Heart left ventricle (tissue), 16 donors: Measurements from ENCODE around the gene CASP9. TPM values are rescaled to one million over a fixed set of nuclear protein-coding genes. Genes with fewer than 3 reads are reported as not detected.

Source experiments
- ATAC-seq, 4 donors: fragments of 200-7000 bp; cut with Tn5 transposase; one replicate each; pipeline ENCODE4 v1.9.1; 2020 to 2022; ENCODE audit warnings: moderate library complexity in 4 of 4, mild to moderate bottlenecking in 3 of 4, moderate number of reproducible peaks in 1 of 4
- DNase-seq, 5 donors: peaks; one replicate each; pipeline ENCODE4 v3.0.0-alpha.2; 2020
- H3K27ac ChIP-seq, 12 donors: fragments of 200-600 bp; sonication (generic) in 4 of 12; one replicate each; pipeline versions ENCODE4 v1.5.0 to v1.8.0; 2016 to 2022; ENCODE audit warnings: mild to moderate bottlenecking in 2 of 12
- H3K27me3 ChIP-seq, 9 donors: fragments of 200-600 bp; sonication (generic) in 2 of 9; one replicate each; pipeline versions ENCODE4 v1.5.1 to v1.8.0; 2016 to 2022; ENCODE audit warnings: mild to moderate bottlenecking in 3 of 9
- H3K36me3 ChIP-seq, 9 donors: fragments of 200-600 bp; sonication (generic) in 2 of 9; one replicate each; pipeline versions ENCODE4 v1.5.0 to v1.8.0; 2018 to 2022; ENCODE audit warnings: mild to moderate bottlenecking in 2 of 9
- H3K4me1 ChIP-seq, 12 donors: fragments of 200-600 bp; sonication (generic) in 4 of 12; one replicate each; pipeline versions ENCODE4 v1.5.0 to v1.8.0; 2016 to 2022; ENCODE audit warnings: mild to moderate bottlenecking in 3 of 12
- H3K4me3 ChIP-seq, 12 donors: fragments of 200-600 bp; sonication (generic) in 4 of 12; one replicate each; pipeline versions ENCODE4 v1.5.0 to v1.8.0; 2017 to 2022; ENCODE audit warnings: mild to moderate bottlenecking in 9 of 12, moderate library complexity in 4 of 12
- H3K9me3 ChIP-seq, 12 donors: fragments of 200-600 bp; sonication (generic) in 4 of 12; one replicate each; pipeline versions ENCODE4 v1.5.0 to v1.8.0; 2016 to 2022; ENCODE audit warnings: mild to moderate bottlenecking in 1 of 12
- CTCF ChIP-seq, 12 donors: fragments of 200-600 bp; sonication (generic) in 4 of 12; IDR thresholded peaks; one replicate each; pipeline versions ENCODE4 v1.5.0 to v1.8.0; 2018 to 2022; ENCODE audit warnings: antibody characterized with exemption in 12 of 12, mild to moderate bottlenecking in 5 of 12
- POLR2A ChIP-seq, 2 donors: fragments of 450-650 bp; IDR thresholded peaks; one replicate each; pipeline ENCODE4 v1.6.1; 2017; ENCODE audit warnings: antibody characterized with exemption in 2 of 2, mild to moderate bottlenecking in 2 of 2, moderate library complexity in 2 of 2
- WGBS, 4 donors: extraction: QIAGEN DNeasy Blood & Tissue Kit in 2 of 4; methylation state at CpG; one replicate each; pipeline versions ENCODE4 v1.1.5 to v1.1.7; 2013 to 2018; 5-methylcytosine and 5-hydroxymethylcytosine counted together
- intact Hi-C, 10 donors: fragments of 100-400 bp; cut with DNase I; formaldehyde crosslinking; loops; one replicate each; pipeline versions ENCODE4 v1.11.1 to v1.14.2; 2022
- polyA plus RNA-seq, 2 donors: library from polyadenylated mRNA; stranded (reverse); fragments of 200-250 nt; gene quantifications; one replicate each; pipeline ENCODE4 v1.2.3, GENCODE V29; 2013
- total RNA-seq, 9 donors: library from RNA; depleted of rRNA in 2 of 9; stranded (reverse); fragments of >200 nt in 2 of 9; fragmentation: NEBNext Ultra II Directional in 3 of 9; extraction: Animal tissue kit (Norgen Biotek cat#: 25700) in 3 of 9; gene quantifications; one replicate each; pipeline versions ENCODE4 v1.1.0 to v1.2.4, GENCODE V29; 2016 to 2023
- donor health status: ischemic (EF 13 %, LVEDD 7.1; RV severe dilation, severe dysfunction).
- donor health status: healthy with polysubstance abuse.
- donor health status: DM: no; HTN: yes; CAD: no.
- donor health status: DM: no; HTN: no; CAD: no.
- donor health status: ischemic (EF 25% LVEDD 6.9; RV normal size, moderate dysfunction).
- donor health status: ischemic (EF 25% LVEDD 5.7; RV mildly dilated, moderate dysfunction).
- donor health status: healthy.
- donor health status: DM: yes; HTN: yes; CAD: no.
- donor health status: ischemic (EF 35%, LVEDD 5.7; RV mildly dilated, moderate dysfunction).
- donor health status: nonischemic (EF 11% LVEDD 7.7; RV severe dilation, severe dysfunction).
- donor health status: DM: yes; HTN: yes; CAD: no.
- donor health status: PGD.
- donor health status: ischemic (EF 29% LVEDD 5.4; RV normal size, mild dysfunction).
- donor health status: nonischemic (EF 23%, LVEDD 6.1; RV moderate dilation, normal function).

CASP9 gene
- total and polyA plus RNA-seq, 11 donors, result 8.6 to 16.9 (median 11.8) TPM

GRCh38 chr1:15541231-15541792, 17.3 kb upstream of the CASP9 start:
- no peaks in the 10 kb centered on the region for H3K27me3 ChIP-seq
- peaks cover 0 to 97% (median 89%) of the 10 kb centered on the region in 9 donors for H3K36me3 ChIP-seq
- TF ChIP-seq POLR2A (IDR thresholded peaks at IDR 0.05) (no peak), CTCF (IDR thresholded peaks at IDR 0.05) (no peak)
- H3K9me3 ChIP-seq, result no peaks in the 10 kb centered on the region
- intact Hi-C loops, result no loop called here
- H3K4me1 ChIP-seq, result no peaks in the 10 kb centered on the region
- 74 to 98% (median 90%) methylated on average over 4 of the region's 4 CpGs for WGBS, 4 donors
- DNase-seq, result no peak
- no peak overlapping the region for H3K4me3 ChIP-seq
- ATAC-seq, result no peak
- H3K27ac ChIP-seq, result no peak overlapping the region

GRCh38 chr1:15540186-15540585, 16.2 kb upstream of the CASP9 start:
- H3K36me3 ChIP-seq, result peaks cover 0 to 97% (median 89%) of the 10 kb centered on the region in 9 donors
- H3K4me1 ChIP-seq, result no peaks in the 10 kb centered on the region
- TF ChIP-seq CTCF (IDR thresholded peaks at IDR 0.05), result no peak
- no peak for TF ChIP-seq POLR2A (IDR thresholded peaks at IDR 0.05)
- no peak overlapping the region for H3K4me3 ChIP-seq
- H3K27ac ChIP-seq, result no peak overlapping the region
- H3K27me3 ChIP-seq, result no peaks in the 10 kb centered on the region
- intact Hi-C loops, result no loop called here
- no peaks in the 10 kb centered on the region for H3K9me3 ChIP-seq
- WGBS, 4 donors, result 94 to 96% (median 94%) methylated on average over 8 of the region's 8 CpGs
- DNase-seq (no peak), ATAC-seq (no peak)

GRCh38 chr1:15538771-15539170, 14.8 kb upstream of the CASP9 start:
- Histone ChIP-seq H3K9me3 (no peaks in the 10 kb centered on the region), H3K4me1 (no peaks in the 10 kb centered on the region), H3K27ac (no peak overlapping the region), H3K27me3 (no peaks in the 10 kb centered on the region), H3K4me3 (no peak overlapping the region), H3K36me3 (peaks cover 0 to 99% (median 93%) of the 10 kb centered on the region in 9 donors)
- DNase-seq (no peak), ATAC-seq (no peak)
- no peak for TF ChIP-seq CTCF (IDR thresholded peaks at IDR 0.05)
- no peak for TF ChIP-seq POLR2A (IDR thresholded peaks at IDR 0.05)
- intact Hi-C loops, result no loop called here
- 67 to 86% (median 80%) methylated on average over 6 of the region's 6 CpGs for WGBS, 4 donors

- H3K27ac ChIP-seq, result no peak overlapping the region
- 79 to 97% (median 91%) methylated on average over 2 of the region's 2 CpGs for WGBS, 4 donors
- DNase-seq (no peak), ATAC-seq (no peak)
- no peak for TF ChIP-seq POLR2A (IDR thresholded peaks at IDR 0.05)
- TF ChIP-seq CTCF (IDR thresholded peaks at IDR 0.05), result no peak
- intact Hi-C loops, result no loop called here
- peaks cover 0 to 67% (median 47%) of the 10 kb centered on the region in 9 donors for H3K36me3 ChIP-seq
- H3K4me1 ChIP-seq, result peaks cover 0 to 16% (median 10%) of the 10 kb centered on the region in 12 donors
- H3K4me3 ChIP-seq, result no peak overlapping the region
- H3K9me3 ChIP-seq, result no peaks in the 10 kb centered on the region
- H3K27me3 ChIP-seq, result no peaks in the 10 kb centered on the region
Measured at GRCh38 chr1:15531682-15532081, 7.7 kb upstream of the CASP9 start.
